K562 (cell line): Measurements from ENCODE around the gene SMG6.

Experiments
- ELF4 ChIP-seq: fragments of 450-650 bp; formaldehyde crosslinking; IDR thresholded peaks from 2 replicates; pipeline ENCODE4 v1.4.0; 2022; ENCODE audit warnings: missing genetic modification characterization
- EZH2 ChIP-seq: IDR thresholded peaks from 2 replicates; pipeline ENCODE4 v1.6.1; 2012; ENCODE audit warnings: low read depth, mild to moderate bottlenecking, inconsistent platforms, low read length, borderline replicate concordance
- FOXK2 ChIP-seq, 2 experiments: fragments of 450-650 bp; IDR thresholded peaks in 1 of 2; conservative IDR thresholded peaks in 1 of 2; 2 replicates each; pipeline ENCODE4 v1.6.1; 2016; ENCODE audit warnings: low read depth in 2 of 2, mild to moderate bottlenecking in 1 of 2
- IRF2 ChIP-seq: sonication (generic); formaldehyde crosslinking; IDR thresholded peaks from 2 replicates; pipeline ENCODE4 v1.8.1; 2022; ENCODE audit warnings: mild to moderate bottlenecking, missing genetic modification reagents
- LCOR ChIP-seq: sonication (generic); formaldehyde crosslinking; IDR thresholded peaks from 2 replicates; pipeline ENCODE4 v1.8.0; 2022; ENCODE audit warnings: mild to moderate bottlenecking, missing genetic modification reagents
- MTF1 ChIP-seq: fragments of 250-450 bp; sonication (Bioruptor Pico); IDR thresholded peaks from 2 replicates; pipeline ENCODE4 v1.9.0; 2021; ENCODE audit warnings: moderate library complexity, mild to moderate bottlenecking, inconsistent platforms, borderline replicate concordance
- PKNOX1 ChIP-seq: fragments of 450-650 bp; IDR thresholded peaks from 2 replicates; pipeline ENCODE4 v1.6.1; 2016
- RAD21 ChIP-seq, 2 experiments: fragments of 250-450 bp in 1 of 2; fragments of 450-650 bp in 1 of 2; sonication (Bioruptor Pico) in 1 of 2; formaldehyde crosslinking in 1 of 2; IDR thresholded peaks in 1 of 2; conservative IDR thresholded peaks in 1 of 2; 2 replicates each; pipeline versions ENCODE4 v1.4.0 to v1.8.0; 2020 to 2022; ENCODE audit warnings: mild to moderate bottlenecking in 2 of 2, moderate library complexity in 1 of 2
- TAF1 ChIP-seq: IDR thresholded peaks from 2 replicates; pipeline ENCODE4 v1.6.1; 2011; ENCODE audit warnings: mild to moderate bottlenecking, low read length, moderate library complexity; ENCODE audit not compliant: insufficient read depth, control insufficient read depth, severe bottlenecking; ENCODE audit errors: extremely low read depth
- ZEB2 ChIP-seq: fragments of 450-650 bp; IDR thresholded peaks from 2 replicates; pipeline ENCODE4 v1.6.1; 2016
- ZNF224 ChIP-seq: sonication (generic); formaldehyde crosslinking; IDR thresholded peaks from 2 replicates; pipeline ENCODE4 v1.8.0; 2022; ENCODE audit warnings: mild to moderate bottlenecking, missing genetic modification reagents
- ZNF318 ChIP-seq, 2 experiments: fragments of 450-650 bp; IDR thresholded peaks; 2 replicates each; pipeline ENCODE4 v1.6.1; 2016; ENCODE audit warnings: mild to moderate bottlenecking in 2 of 2, borderline replicate concordance in 1 of 2, low read depth in 1 of 2, moderate library complexity in 1 of 2
- ZNF561 ChIP-seq: fragments of 450-650 bp; formaldehyde crosslinking; conservative IDR thresholded peaks from 2 replicates; pipeline ENCODE4 v1.4.0; 2020; ENCODE audit warnings: mild to moderate bottlenecking, moderate library complexity
- TF ChIP-seq, protein P1 (sequence below), 3 experiments: IDR thresholded peaks in 2 of 3; conservative IDR thresholded peaks in 1 of 3; 2 replicates each; pipeline ENCODE4 v1.5.1; 2011 to 2012; ENCODE audit warnings: low read length in 3 of 3, mild to moderate bottlenecking in 3 of 3, control low read depth in 2 of 3, improper control_type of control experiment in 1 of 3, inconsistent platforms in 1 of 3, low read depth in 1 of 3, mixed read lengths in 1 of 3, moderate library complexity in 1 of 3; ENCODE audit not compliant: insufficient read depth in 2 of 3

DNA sequence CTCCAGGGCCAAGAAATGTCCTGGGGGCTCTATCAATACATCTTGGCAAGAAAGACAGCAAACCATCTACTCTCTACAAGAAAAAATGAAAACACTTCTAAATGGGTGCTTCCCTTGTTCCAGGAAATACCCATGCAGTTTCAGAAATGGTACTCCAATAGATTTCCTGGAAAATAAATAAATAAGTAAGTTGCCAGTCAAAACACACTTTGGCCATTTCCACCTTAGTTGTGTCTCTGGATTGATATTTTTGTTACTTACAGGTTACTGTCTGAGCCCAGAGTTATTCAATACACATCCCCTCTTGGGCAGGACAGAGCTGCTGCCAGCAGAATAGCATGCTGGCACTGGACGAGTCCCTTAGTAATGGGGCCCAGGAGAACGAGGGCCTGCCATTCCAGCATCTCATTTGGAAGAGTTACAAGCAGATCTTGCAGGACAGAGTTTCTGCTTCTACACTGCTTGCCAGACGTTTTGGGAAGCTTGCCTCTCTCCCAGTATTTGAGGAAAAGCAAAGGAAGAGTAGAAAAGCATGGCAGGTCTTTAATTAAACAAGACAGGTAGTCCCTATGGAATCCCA is 100.5 kb downstream of the SMG6 start:
- TF ChIP-seq IRF2 (CRISPR knock-in tag): no peak
- TF ChIP-seq FOXK2 (conservative IDR thresholded peaks at IDR 0.05 in 1 of 2, IDR thresholded peaks at IDR 0.05 in 1 of 2; ENCODE audit: low read depth in 2 of 2): no peak
- TF ChIP-seq PKNOX1: no peak
- no peak for TF ChIP-seq ZNF224 (CRISPR knock-in tag)
- TF ChIP-seq ZNF318 (IDR thresholded peaks at IDR 0.05; ENCODE audit: borderline replicate concordance in 1 of 2, low read depth in 1 of 2): no peak
- TF ChIP-seq RAD21 (CRISPR knock-in tag; conservative IDR thresholded peaks at IDR 0.05 in 1 of 2, IDR thresholded peaks at IDR 0.05 in 1 of 2): no peak
- no peak for TF ChIP-seq ELF4 (CRISPR knock-in tag)
- TF ChIP-seq MTF1 (CRISPR knock-in tag): no peak
- TF ChIP-seq LCOR (CRISPR knock-in tag): no peak
- TF ChIP-seq ZEB2: no peak
- TF ChIP-seq TAF1: no peak
- TF ChIP-seq, protein P1, sequence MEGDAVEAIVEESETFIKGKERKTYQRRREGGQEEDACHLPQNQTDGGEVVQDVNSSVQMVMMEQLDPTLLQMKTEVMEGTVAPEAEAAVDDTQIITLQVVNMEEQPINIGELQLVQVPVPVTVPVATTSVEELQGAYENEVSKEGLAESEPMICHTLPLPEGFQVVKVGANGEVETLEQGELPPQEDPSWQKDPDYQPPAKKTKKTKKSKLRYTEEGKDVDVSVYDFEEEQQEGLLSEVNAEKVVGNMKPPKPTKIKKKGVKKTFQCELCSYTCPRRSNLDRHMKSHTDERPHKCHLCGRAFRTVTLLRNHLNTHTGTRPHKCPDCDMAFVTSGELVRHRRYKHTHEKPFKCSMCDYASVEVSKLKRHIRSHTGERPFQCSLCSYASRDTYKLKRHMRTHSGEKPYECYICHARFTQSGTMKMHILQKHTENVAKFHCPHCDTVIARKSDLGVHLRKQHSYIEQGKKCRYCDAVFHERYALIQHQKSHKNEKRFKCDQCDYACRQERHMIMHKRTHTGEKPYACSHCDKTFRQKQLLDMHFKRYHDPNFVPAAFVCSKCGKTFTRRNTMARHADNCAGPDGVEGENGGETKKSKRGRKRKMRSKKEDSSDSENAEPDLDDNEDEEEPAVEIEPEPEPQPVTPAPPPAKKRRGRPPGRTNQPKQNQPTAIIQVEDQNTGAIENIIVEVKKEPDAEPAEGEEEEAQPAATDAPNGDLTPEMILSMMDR (IDR thresholded peaks at IDR 0.05 in 2 of 3, conservative IDR thresholded peaks at IDR 0.05 in 1 of 3; ENCODE audit: insufficient read depth in 2 of 3, low read depth in 1 of 3, low read length in 3 of 3): no peak
- TF ChIP-seq ZNF561 (CRISPR knock-in tag): no peak
- no peak for TF ChIP-seq EZH2
